Skeletal muscle tissue (tissue), 4 donors: ENCODE data around the gene BECN2. TPM values are rescaled to one million over a fixed set of nuclear protein-coding genes. Genes with fewer than 3 reads are reported as not detected.
A peak's percentile ranks its signal among the peaks of the same experiment; 100 is the strongest.

Source experiments
- H3K27ac ChIP-seq: one replicate; pipeline ENCODE4 v1.7.0; 2013; ENCODE audit warnings: mild to moderate bottlenecking, low read depth, low read length, inconsistent platforms
- H3K27me3 ChIP-seq, 3 donors: one replicate each; pipeline ENCODE4 v1.7.0; 2013; ENCODE audit warnings: low read length in 3 of 3; ENCODE audit not compliant: control insufficient read depth in 3 of 3, insufficient read depth in 3 of 3
- H3K36me3 ChIP-seq, 3 donors: one replicate each; pipeline ENCODE4 v1.7.0; 2013; ENCODE audit warnings: low read length in 3 of 3; ENCODE audit not compliant: control insufficient read depth in 3 of 3, insufficient read depth in 3 of 3
- H3K4me1 ChIP-seq, 3 donors: one replicate each; pipeline ENCODE4 v1.7.0; 2013; ENCODE audit warnings: low read length in 3 of 3, mild to moderate bottlenecking in 3 of 3; ENCODE audit not compliant: control insufficient read depth in 3 of 3, insufficient read depth in 3 of 3
- H3K4me3 ChIP-seq, 3 donors: one replicate each; pipeline ENCODE4 v1.7.0; 2013; ENCODE audit warnings: low read length in 3 of 3
- H3K9ac ChIP-seq, 3 donors: one replicate each; pipeline ENCODE4 v1.7.0; 2013; ENCODE audit warnings: low read length in 3 of 3, mild to moderate bottlenecking in 3 of 3, moderate library complexity in 2 of 3, low read depth in 1 of 3
- H3K9me3 ChIP-seq, 3 donors: one replicate each; pipeline ENCODE4 v1.7.0; 2013; ENCODE audit warnings: low read length in 3 of 3; ENCODE audit not compliant: control insufficient read depth in 3 of 3
- total RNA-seq: library from RNA; depleted of rRNA; stranded (reverse); fragments of >200 nt; gene quantifications from one replicate; pipeline ENCODE4 v1.2.3, GENCODE V29; 2014
- donor health status: Osteomylitis.

Gene BECN2
- total RNA-seq, 1 donor from 2014 or later = not detected

DNA sequence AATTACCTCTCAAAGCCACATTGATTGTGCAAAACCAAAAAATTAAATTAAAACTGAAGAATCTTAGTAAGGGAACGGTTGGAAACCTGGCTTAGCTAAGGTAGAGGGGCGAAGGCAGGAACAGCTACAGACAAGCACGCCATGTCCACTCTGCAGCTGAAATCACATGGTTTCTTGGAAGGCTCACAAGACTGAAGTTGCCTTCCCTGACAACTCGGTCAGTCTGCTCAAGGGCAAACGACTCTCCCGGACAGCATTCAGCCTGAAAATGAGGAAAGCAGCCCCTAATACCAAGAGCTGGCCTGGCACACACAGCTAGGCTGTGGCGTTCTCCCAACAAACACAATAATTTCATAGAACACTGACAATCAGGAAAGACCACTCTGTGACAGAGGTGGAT is 22.7 kb upstream of the BECN2 start:
- Histone ChIP-seq H3K4me1 (no peaks in the 10 kb centered on the region), H3K9me3 (no peaks in the 10 kb centered on the region), H3K27ac (no peak overlapping the region), H3K9ac (no peak overlapping the region), H3K36me3 (no peaks in the 10 kb centered on the region), H3K4me3 (no peak overlapping the region), H3K27me3 (no peaks in the 10 kb centered on the region)

GRCh38 chr1:241939798-241940197 is 17.8 kb upstream of the BECN2 start:
- no peak overlapping the region for H3K27ac ChIP-seq
- no peaks in the 10 kb centered on the region for H3K27me3 ChIP-seq
- H3K9ac ChIP-seq = no peak overlapping the region
- no peak overlapping the region for H3K4me3 ChIP-seq
- H3K9me3 ChIP-seq = no peaks in the 10 kb centered on the region
- no peaks in the 10 kb centered on the region for H3K36me3 ChIP-seq
- H3K4me1 ChIP-seq = no peaks in the 10 kb centered on the region

GRCh38 chr1:241942738-241943137 is 14.8 kb upstream of the BECN2 start:
- Histone ChIP-seq H3K36me3 (no peaks in the 10 kb centered on the region), H3K4me3 (no peak overlapping the region), H3K27ac (no peak overlapping the region), H3K9me3 (no peaks in the 10 kb centered on the region), H3K9ac (no peak overlapping the region), H3K27me3 (no peaks in the 10 kb centered on the region), H3K4me1 (no peaks in the 10 kb centered on the region)

DNA sequence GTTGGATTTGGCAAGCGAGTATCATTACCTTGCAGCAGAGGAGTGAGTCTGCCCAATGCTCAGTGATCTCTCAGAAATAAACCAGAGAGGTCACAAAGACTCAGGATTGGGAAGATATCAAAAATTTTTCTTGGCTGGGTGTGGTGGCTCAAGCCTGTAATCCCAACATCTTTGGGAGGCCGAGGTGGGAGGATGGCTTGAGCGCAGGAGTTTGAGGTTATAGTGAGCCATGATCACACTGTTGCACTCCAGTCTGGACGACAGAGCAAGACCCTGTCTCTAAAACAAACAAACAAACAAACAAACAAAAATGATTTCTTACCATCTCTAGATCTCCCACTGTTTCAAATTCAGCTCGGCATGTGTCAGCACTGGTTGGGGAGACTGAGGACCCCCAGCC is 13.3 kb upstream of the BECN2 start:
- H3K9ac ChIP-seq = no peak overlapping the region
- H3K27me3 ChIP-seq = no peaks in the 10 kb centered on the region
- H3K27ac ChIP-seq = no peak overlapping the region
- peak overlapping the region in 1 of 3 donors; percentile 35 for H3K4me3 ChIP-seq
- no peaks in the 10 kb centered on the region for H3K36me3 ChIP-seq
- peaks cover 0 to 2% (median 0%) of the 10 kb centered on the region in 3 donors for H3K9me3 ChIP-seq
- no peaks in the 10 kb centered on the region for H3K4me1 ChIP-seq

DNA sequence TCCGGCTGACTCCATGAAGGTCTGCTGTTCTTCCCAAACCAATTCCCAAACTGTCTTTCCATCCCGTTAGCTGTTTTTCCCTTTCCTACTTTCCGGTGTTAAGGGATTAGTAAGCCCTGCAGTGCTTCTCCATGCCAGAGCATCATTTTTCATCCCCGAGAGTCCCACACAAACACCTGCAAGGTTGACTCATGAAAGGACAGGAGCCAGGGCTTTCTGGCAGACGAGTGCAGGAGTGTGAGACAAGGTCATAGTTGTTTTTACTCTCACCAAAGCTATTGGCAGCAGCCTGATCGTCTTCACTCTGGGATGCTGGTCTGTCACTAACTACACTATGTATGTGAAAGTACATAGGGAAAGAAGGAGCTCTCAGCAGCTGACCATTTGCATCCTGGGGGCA is 10.2 kb upstream of the BECN2 start:
- Histone ChIP-seq H3K27me3 (no peaks in the 10 kb centered on the region), H3K9ac (no peak overlapping the region), H3K27ac (no peak overlapping the region), H3K4me3 (no peak overlapping the region), H3K36me3 (no peaks in the 10 kb centered on the region), H3K9me3 (peaks cover 0 to 2% (median 0%) of the 10 kb centered on the region in 3 donors), H3K4me1 (no peaks in the 10 kb centered on the region)

GRCh38 chr1:241950390-241950789 is 7.2 kb upstream of the BECN2 start:
- no peak overlapping the region for H3K27ac ChIP-seq
- H3K4me3 ChIP-seq = no peak overlapping the region
- no peak overlapping the region for H3K9ac ChIP-seq
- no peaks in the 10 kb centered on the region for H3K4me1 ChIP-seq
- no peaks in the 10 kb centered on the region for H3K36me3 ChIP-seq
- no peaks in the 10 kb centered on the region for H3K27me3 ChIP-seq
- H3K9me3 ChIP-seq = peaks cover 0 to 3% (median 0%) of the 10 kb centered on the region in 3 donors

GRCh38 chr1:241962153-241962552 is 4.6 kb downstream of the BECN2 start:
- Histone ChIP-seq H3K4me1 (no peaks in the 10 kb centered on the region), H3K27me3 (no peaks in the 10 kb centered on the region), H3K4me3 (no peak overlapping the region), H3K36me3 (no peaks in the 10 kb centered on the region), H3K27ac (no peak overlapping the region), H3K9me3 (peaks cover 0 to 3% (median 0%) of the 10 kb centered on the region in 3 donors), H3K9ac (no peak overlapping the region)

DNA sequence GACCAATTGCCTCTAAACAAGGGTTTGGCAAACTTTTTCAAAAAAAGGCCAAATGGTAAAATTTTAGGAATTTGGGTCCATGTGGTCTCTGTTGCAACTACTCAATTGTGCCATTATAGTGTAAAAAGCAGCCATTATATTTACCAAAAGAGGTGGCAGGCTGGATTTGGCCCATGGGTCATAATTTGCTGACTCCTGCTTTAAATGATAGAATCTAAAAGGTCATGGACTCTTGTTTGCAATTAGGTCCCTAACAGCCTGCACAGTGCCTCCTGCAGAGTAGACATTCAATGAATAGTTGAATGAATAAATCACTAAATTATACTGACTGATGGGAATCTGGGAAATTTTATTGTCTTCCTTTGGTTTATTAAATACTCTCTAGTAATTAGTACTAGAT is 6.2 kb downstream of the BECN2 start:
- Histone ChIP-seq H3K27me3 (no peaks in the 10 kb centered on the region), H3K9me3 (no peaks in the 10 kb centered on the region), H3K4me1 (no peaks in the 10 kb centered on the region), H3K9ac (no peak overlapping the region), H3K36me3 (no peaks in the 10 kb centered on the region), H3K27ac (no peak overlapping the region), H3K4me3 (no peak overlapping the region)

GRCh38 chr1:241964550-241965282 is 7.1 kb downstream of the BECN2 start:
- Histone ChIP-seq H3K4me1 (no peaks in the 10 kb centered on the region), H3K27me3 (no peaks in the 10 kb centered on the region), H3K36me3 (no peaks in the 10 kb centered on the region), H3K9me3 (no peaks in the 10 kb centered on the region), H3K27ac (no peak overlapping the region), H3K4me3 (no peak overlapping the region), H3K9ac (no peak overlapping the region)

DNA sequence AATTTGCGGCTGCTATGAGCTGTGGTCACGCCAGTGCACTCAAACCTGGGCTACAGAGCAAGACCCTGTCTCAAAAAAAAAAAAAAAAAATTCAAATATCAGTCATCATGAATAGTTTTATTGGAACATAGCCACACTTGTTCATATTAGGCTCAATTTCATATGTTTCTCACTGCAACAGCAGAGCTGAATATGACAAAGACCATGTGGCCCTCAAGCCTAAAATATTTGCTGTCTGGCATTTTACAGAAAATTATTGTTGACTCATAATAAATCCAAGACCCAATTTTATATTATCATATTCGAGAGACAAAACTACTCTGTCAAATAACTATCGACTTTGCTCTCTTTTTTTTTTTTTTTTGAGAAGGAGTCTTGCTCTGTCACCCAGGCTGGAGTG is 11.0 kb downstream of the BECN2 start:
- no peak overlapping the region for H3K27ac ChIP-seq
- no peaks in the 10 kb centered on the region for H3K27me3 ChIP-seq
- no peaks in the 10 kb centered on the region for H3K4me1 ChIP-seq
- H3K9me3 ChIP-seq = no peaks in the 10 kb centered on the region
- H3K9ac ChIP-seq = no peak overlapping the region
- no peak overlapping the region for H3K4me3 ChIP-seq
- H3K36me3 ChIP-seq = no peaks in the 10 kb centered on the region
